HepG2 (cell line): ENCODE data around the gene DDX39B. TPM values are rescaled to one million over a fixed set of nuclear protein-coding genes. Genes with fewer than 3 reads are reported as not detected.

Source experiments
- DZIP1 ChIP-seq: sonication (generic); formaldehyde crosslinking; IDR thresholded peaks from 2 replicates; pipeline ENCODE4 v1.5.0; 2020; ENCODE audit warnings: mild to moderate bottlenecking, missing genetic modification reagents
- FLYWCH1 ChIP-seq: sonication (generic); formaldehyde crosslinking; IDR thresholded peaks from 2 replicates; pipeline ENCODE4 v1.8.1; 2023; ENCODE audit warnings: mild to moderate bottlenecking, missing genetic modification reagents
- GABPB1 ChIP-seq: IDR thresholded peaks from 2 replicates; pipeline ENCODE4 v1.6.1; 2016; ENCODE audit warnings: mild to moderate bottlenecking, missing genetic modification reagents, moderate library complexity, missing compliant biosample characterization
- HES4 ChIP-seq: sonication (generic); formaldehyde crosslinking; IDR thresholded peaks from 2 replicates; pipeline ENCODE4 v1.9.0; 2021; ENCODE audit warnings: mild to moderate bottlenecking, missing genetic modification reagents, borderline replicate concordance
- HNRNPUL1 ChIP-seq: fragments of 200-400 bp; formaldehyde crosslinking; IDR thresholded peaks from 2 replicates; pipeline ENCODE4 v1.6.1; 2017; ENCODE audit warnings: low read depth, mild to moderate bottlenecking, low read length, moderate library complexity
- KDM6A ChIP-seq: IDR thresholded peaks from 2 replicates; pipeline ENCODE4 v1.6.1; 2016; ENCODE audit warnings: low read depth
- MIXL1 ChIP-seq: IDR thresholded peaks from 2 replicates; pipeline ENCODE4 v1.6.1; 2016
- SKIL ChIP-seq: sonication (generic); formaldehyde crosslinking; IDR thresholded peaks from 2 replicates; pipeline ENCODE4 v1.8.0; 2022; ENCODE audit warnings: missing genetic modification reagents, mild to moderate bottlenecking, moderate library complexity, borderline replicate concordance
- TSC22D2 ChIP-seq: sonication (generic); formaldehyde crosslinking; IDR thresholded peaks from 2 replicates; pipeline ENCODE4 v1.5.1; 2020; ENCODE audit warnings: missing genetic modification reagents, mild to moderate bottlenecking, borderline replicate concordance
- ZBED4 ChIP-seq: sonication (generic); formaldehyde crosslinking; IDR thresholded peaks from 2 replicates; pipeline ENCODE4 v1.4.0; 2020; ENCODE audit warnings: missing genetic modification reagents, borderline replicate concordance
- ZNF18 ChIP-seq: sonication (generic); formaldehyde crosslinking; IDR thresholded peaks from 2 replicates; pipeline ENCODE4 v1.8.0; 2022; ENCODE audit warnings: mild to moderate bottlenecking, missing genetic modification reagents; ENCODE audit not compliant: insufficient replicate concordance
- ZNF280D ChIP-seq: sonication (generic); formaldehyde crosslinking; IDR thresholded peaks from 2 replicates; pipeline ENCODE4 v1.5.1; 2020; ENCODE audit warnings: mild to moderate bottlenecking, missing genetic modification reagents
- ZNF747 ChIP-seq: sonication (generic); formaldehyde crosslinking; IDR thresholded peaks from 2 replicates; pipeline ENCODE4 v1.8.1; 2023; ENCODE audit warnings: missing genetic modification reagents, mild to moderate bottlenecking, borderline replicate concordance
- ZSCAN21 ChIP-seq: sonication (generic); formaldehyde crosslinking; IDR thresholded peaks from 2 replicates; pipeline ENCODE4 v1.8.0; 2022; ENCODE audit warnings: mild to moderate bottlenecking, missing genetic modification reagents, moderate library complexity, borderline replicate concordance
- polyA plus RNA-seq, 8 experiments: library from polyadenylated mRNA; depleted of rRNA in 3 of 8; stranded (reverse) in 7 of 8; unstranded in 1 of 8; fragments of >200 nt; fragmentation: Illumina TruSeq in 4 of 8; extraction: Trizol in 4 of 8; gene quantifications; 2 replicates each; pipeline versions ENCODE4 v1.2.1 to v1.2.3, GENCODE V29; 2011 to 2016; ENCODE audit warnings: low read depth in 4 of 8, missing spikeins in 1 of 8, mixed read lengths in 1 of 8; ENCODE audit not compliant: insufficient read depth in 1 of 8
- total RNA-seq, 5 experiments: library from RNA; depleted of rRNA; stranded (reverse); fragments of >200 nt; fragmentation: Illumina TruSeq; extraction: Trizol; gene quantifications; 2 replicates each; pipeline ENCODE4 v1.2.3, GENCODE V29; 2016; ENCODE audit warnings: low read depth in 1 of 5

Gene DDX39B
- total and polyA plus RNA-seq, 2 of the 13 experiments (the other 11 are each of a cell fraction or from before 2014, with no cell fraction given) = 570 to 678 TPM

- TF ChIP-seq DZIP1 = no peak; the same call in 1 of the 2 replicates
- TF ChIP-seq HNRNPUL1 = no peak
- TF ChIP-seq ZBED4 (CRISPR knock-in tag) = no peak
- TF ChIP-seq MIXL1 = peak; percentile 84; the same call in 1 of the 2 replicates
- 0 out of 2 replicates have a peak, but pooled peaks have one; percentile 35 for TF ChIP-seq ZSCAN21 (CRISPR knock-in tag)
- no peak for TF ChIP-seq ZNF18 (CRISPR knock-in tag)
- no peak for TF ChIP-seq FLYWCH1 (CRISPR knock-in tag)
- no peak for TF ChIP-seq HES4 (CRISPR knock-in tag)
- TF ChIP-seq KDM6A (CRISPR knock-in tag) = no peak
- no peak for TF ChIP-seq ZNF747 (CRISPR knock-in tag)
- TF ChIP-seq ZNF280D (CRISPR knock-in tag) = no peak
- no peak for TF ChIP-seq SKIL (CRISPR knock-in tag)
- TF ChIP-seq TSC22D2 (CRISPR knock-in tag) = no peak
- TF ChIP-seq GABPB1 (CRISPR knock-in tag) = no peak
Observed at GRCh38 chr6:31529329-31530150, 12.3 kb downstream of the DDX39B start (continued).
